NCI-H187 (cell line): Measurements from ENCODE around the gene PKP2.

ENCODE experiments used
- DNase-seq, 2 experiments: peaks; one replicate each; lab custom pipeline; 2025; lab: John Stamatoyannopoulos, UW

Gene PKP2

DNA sequence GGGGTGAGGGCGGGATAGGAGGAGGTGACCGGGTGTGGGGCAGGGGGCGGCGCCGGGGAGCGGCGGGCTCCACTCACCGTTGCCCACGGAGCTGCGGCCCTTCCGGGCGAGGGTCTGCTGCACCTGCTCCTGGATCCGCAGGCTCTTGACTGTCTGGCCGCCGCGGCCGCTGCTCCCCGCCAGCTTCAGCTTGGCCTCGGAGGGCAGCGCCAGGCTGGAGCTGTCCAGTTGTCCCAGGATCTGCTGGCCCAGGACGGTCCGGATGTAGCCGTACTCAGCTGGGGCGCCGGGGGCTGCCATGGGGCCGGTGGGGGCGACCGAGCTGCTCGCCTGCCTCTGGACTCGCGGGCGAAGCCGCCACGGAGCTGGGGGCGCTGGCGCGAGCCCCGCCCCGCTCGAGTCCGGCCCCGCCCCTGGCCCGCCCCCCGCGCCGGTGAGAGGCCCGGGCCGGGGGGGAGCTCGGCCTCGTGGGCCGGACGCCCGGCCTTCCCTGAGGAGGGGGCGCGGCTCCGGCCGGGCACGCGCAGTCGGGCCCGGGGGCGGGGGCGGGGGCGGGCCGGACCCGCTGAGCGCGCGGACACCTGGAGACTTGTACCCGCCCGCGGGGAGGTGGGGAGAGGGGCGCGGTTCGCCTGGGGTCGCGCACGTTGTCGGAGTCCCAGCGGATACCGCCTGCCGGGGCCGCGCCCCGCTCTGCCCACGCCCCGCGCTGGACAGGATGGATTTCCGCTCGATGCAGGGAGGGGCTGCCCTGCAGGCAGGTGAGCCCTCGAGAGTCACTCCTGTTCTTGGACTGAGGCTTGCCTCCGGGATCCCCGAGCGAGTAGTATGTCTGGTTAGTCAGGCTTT is at the start of gene PKP2:
PKP2 (minus strand) TSS at position 346 of the 849 bp plus-strand sequence; CDS start at position 300, 46 bp downstream.
- DNase-seq, result no peak

DNA sequence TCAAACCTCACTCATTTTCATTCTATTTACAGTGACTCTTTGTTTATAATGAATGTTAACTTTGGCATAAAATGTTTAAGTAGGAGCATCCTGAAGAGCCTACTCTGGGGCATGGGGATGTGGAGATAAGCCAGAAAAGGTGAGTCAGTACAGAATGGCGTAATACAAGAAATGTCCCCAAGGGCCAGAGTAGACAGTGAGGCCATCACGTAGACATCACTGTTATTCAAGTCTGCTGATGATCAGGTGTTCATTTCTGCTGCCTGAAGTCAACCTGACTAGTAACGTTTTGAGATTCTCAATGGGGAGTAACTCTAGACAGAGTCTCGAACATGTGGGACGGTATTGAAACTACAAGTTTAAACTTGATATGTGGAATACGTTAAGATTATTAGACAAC is 47.6 kb upstream of the PKP2 start:
- DNase-seq, result no peak

DNA sequence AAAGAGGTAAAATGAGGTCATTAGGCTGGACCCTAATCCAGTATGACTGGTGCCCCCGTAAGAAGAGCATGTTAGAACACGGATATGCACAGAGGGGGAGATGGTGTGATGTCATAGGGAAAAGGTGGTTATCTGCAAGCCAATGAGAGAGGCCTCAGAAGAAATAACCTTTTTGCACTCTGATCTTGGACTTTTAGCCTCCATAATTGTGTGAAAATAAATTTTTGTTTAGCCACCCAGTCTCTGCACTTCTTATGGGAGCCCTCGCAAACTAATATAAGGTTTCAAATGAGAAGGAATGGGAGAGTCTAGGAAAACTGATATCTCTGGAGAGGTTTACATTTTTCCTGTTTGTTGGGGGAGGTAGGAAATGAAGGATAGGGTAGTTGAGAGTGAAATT is 43.2 kb upstream of the PKP2 start:
- DNase-seq, result no peak

DNA sequence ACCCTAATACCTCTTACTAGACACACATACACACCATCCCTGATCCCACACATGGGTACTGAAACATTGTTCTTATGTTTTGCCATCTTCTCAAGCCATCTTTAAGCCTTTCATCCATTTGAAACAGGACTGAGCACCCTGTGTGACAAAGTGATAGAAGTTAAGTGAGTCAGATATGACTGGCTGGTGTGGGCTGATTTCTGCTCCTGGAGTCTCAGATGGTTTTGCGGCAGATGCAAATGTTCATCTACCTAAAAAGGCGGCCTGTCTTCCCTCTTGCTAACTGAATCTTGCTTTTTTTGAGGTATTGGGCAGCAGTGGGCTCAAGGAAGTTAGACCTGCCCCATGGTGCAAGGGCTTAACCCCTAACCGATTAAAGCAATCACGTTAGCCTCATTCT is 30.4 kb upstream of the PKP2 start:
- DNase-seq, result no peak

DNA sequence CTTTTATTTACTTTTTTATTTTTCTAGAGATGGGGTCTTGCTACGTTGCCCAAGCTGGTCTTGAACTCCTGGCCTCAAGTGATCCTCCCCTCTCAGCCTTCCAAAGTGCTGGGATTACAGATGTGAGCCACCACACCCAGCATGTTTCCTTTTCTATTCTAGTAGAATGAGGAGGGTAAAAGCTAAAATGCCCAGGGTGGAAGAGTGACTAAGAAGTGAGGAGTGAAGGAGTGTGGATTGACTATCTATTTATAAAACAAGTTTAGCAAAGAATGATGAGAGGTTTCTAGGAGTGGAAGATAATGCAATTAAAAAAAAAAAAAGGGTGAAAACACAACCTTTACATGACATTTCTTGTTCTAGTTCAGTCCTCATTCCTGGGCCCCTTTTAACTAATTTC is 29.8 kb upstream of the PKP2 start:
- no peak for DNase-seq

DNA sequence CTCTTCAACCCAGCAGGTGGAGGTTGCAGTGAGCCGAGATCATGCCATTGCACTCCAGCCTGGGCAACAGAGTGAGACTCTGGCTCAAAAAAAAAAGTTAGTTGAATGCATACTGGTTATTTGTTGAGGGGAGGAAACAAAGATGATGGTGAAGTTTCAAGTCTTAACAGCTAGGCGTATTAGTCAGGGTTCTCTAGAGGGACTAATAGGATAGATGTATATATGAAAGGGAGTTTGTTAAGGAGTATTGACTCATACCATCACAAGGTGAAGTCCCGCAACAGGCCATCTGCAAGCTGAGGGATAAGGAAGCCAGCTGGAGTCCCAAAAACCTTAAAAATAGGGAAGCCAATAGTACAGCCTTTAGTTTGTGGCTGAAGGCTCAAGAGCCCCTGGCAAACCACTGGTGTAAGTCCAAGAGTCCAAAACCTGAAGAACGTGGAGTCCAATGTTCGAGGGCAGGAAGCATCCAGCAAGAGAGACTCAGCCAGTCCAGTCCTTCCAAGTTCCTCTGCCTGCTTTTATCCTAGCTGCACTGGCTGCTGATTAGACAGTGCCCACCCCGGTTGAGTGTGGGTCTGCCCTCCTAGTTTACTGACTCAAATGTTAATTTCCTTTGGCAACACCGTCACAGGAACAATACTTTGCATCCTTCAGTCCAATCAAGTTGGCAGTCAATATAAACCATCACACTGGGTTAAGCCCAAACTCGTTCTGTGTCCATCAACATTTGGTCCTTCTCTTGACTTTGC is 26.1 kb upstream of the PKP2 start:
- no peak for DNase-seq

DNA sequence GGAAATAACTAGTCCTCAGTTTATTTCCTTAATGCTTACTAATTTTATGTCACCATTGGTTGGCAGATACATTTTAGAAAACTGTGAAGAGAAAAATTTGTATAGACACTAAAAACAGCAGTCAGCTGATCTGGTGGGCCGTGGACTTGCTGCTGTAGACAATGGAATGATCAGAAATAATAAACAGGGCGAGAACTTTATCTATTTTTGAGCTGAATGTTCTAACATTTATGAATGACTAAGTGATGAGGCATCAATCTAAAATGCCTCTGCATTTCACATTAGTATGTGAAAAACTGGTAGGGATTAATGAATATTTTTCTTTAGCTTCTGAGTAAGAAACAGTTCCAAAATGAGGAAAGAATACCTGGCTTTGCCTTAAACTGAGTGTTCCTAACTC is 24.8 kb upstream of the PKP2 start:
- DNase-seq, result no peak

DNA sequence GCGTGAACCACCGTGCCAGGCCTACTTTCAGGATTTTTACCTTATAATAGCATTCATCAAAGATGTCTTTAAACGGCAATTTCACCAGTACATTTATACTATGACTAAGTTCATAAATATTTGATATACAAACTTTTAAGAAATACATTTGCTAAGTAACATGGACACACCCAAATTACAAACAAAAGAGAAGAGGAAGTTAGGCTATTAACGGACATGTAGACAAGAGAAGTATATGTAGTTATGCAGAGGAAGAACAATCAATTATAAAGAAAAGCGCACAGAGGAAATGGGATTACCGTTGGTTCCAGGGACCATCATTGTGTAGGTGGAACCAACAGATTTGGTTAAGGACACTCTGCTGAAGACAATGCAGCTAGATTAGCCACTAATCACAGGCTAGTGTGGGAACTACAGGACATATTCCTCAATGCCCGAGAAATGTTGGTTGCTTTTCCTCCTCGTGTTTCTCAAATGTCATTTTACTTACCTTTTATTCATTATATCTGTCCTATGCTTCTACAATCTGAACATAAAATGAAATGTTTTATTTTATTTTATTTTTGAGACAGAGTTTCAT is 24.0 kb upstream of the PKP2 start:
- DNase-seq, result no peak

DNA sequence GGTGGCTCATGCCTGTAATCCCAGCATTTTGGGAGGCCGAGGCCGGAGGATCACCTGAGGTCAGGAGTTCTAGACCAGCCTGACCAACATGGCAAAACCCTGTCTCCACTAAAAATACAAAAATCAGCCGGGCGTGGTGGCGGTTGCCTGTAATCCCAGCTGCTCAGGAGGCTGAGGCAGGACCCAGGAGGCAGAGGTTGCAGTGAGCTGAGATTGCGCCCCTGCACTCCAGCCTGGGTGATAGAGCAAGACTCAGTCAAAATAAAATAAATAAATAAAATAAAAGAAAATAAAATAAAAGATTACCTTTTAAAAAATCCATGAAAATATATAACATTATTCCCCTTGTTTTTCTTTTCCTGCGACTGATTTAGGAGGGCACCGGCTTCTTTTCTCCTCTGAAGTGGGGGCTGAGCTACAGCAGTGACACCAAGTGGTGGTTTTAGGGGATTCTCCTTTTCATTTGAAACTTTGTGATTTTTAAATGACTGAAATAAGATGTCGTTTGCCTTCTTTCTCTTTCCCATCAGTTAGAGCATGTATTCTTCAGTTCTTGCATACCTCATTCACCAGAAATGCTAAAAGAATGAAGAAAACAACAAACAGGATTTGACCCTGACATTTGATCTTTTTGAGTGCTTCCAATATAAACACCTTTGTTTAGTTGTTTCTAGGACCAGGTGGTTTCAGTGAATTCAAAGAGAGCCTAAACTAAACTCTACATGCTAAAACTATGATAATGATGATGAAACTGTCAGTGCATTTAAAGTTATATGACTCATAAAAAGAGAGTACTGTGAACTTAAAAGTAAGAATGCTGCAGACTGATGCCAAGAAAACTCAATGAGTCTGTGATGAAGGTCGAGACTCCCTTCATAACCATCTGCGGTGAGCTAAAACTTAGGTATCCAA is 22.6 kb upstream of the PKP2 start:
- no peak for DNase-seq

DNA sequence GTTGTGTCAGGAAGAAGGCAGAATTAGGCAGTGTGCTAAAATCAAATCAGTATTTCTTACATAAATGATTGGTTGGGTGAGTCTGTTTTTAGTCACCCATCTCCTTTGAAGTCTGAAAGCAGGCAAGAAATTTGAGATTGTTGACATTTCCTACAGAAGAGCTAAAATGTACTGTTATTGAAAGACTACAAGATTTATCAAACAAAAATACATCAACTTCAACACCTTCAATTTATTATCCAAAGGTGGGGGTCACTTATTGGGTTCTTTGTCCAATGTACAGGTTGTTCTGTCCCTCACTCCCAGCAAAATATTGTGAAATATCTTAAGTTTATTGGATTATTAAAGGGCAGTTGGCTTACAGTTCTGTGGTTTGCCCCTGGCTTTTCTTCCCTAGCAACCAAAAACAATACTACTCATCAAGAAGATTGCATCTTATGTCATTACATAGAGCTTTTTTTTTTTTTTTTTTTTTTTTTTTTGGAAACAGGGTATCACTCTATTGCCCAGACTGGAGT is 20.6 kb upstream of the PKP2 start:
- DNase-seq, result no peak

DNA sequence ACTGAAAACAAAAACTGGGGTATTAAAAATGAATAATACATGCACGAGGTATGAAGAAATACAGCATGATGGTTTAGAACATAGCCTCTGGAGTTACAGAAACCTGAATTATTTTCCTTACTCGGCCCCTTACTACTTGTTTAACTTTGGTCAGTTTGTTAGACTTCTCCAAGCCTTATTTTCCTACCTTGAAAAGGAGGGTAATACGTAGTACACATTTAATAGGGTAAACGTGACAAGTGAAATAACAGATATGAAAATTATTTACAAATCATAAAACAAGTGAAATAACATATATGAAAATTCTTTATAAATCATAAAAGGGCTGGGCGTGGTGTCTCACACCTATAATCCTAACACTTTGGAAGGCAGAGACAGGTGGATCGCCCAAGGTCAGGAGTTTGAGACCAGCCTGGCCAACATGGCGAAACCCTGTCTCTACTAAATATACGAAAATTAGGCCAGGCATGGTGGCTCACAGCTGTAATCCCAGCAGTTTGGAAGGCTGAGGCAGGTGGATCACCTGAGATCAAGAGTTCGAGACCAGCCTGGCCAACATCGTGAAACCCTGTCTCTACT is 11.4 kb upstream of the PKP2 start:
- DNase-seq, result no peak

DNA sequence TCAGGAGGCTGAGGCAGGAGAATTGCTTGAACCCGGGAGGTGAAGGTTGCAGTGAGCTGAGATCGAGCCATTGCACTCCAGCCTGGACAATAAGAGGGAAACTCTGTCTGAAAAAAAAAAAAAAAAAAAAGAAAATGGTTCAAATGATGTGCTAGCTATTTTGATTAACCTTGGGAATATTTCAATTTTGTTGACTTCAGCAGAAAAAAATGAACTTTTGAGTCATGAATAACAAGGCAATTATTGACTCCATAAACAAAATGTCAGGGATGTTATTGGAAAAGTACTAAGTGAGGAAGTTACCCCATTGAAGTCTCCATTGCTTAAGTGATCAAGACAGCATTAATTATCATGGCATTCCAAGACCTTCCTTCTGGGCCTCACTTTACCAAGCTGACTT is 10.6 kb upstream of the PKP2 start:
- DNase-seq, result no peak

DNA sequence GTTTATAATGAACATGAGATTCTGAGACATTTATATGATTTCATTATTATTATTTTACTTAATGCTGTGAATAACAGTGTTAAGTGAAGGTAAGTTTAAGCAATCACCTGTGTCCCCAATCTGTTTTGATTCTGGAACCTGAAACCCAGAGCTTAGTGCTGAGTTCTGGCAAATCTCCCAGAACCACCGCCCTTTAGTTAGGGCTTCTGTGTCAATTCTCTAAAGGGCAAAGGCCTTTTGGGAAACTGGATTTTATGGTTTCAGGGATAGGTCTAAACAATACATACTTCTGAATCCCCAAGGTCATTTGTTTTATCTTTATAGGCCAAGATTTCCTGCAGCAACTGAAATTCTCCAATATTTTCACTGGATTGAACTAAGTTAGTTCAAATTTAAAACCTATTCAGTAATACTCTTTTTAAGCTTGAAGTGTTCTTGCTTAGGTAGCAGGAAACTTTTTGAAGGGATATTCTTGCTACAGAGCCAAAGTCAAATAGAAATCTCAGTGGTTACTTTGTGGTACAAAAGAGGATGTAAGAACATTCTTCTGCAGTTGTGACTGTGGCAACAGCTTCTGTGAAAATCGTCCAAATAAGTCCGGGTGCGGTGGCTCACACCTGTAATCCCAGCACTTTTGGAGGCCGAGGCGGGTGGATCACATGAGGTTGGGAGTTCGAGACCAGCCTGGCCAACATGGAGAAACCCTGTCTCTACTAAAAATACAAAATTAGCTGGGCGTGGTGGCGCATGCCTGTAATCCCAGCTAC is 10.0 kb upstream of the PKP2 start:
- DNase-seq, result no peak

DNA sequence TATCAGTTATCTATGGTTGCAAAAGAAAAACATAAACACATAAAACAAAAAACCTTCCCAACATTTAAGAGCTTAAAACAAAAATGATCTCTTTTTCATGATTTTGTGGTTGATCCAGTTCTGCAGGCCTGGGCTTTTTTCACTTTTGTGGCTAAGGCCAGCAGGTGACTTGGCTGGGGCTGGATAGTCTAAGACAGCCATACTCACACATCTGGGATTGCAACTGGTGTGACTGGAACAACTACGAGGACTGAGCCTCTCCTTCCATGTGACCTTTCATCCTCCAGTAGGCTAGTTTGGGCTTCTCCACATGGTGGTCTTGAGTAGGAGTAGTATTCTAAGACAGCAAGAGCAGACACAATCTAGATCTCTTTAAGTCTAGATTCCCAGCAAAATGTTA is 7.2 kb upstream of the PKP2 start:
- no peak for DNase-seq

DNA sequence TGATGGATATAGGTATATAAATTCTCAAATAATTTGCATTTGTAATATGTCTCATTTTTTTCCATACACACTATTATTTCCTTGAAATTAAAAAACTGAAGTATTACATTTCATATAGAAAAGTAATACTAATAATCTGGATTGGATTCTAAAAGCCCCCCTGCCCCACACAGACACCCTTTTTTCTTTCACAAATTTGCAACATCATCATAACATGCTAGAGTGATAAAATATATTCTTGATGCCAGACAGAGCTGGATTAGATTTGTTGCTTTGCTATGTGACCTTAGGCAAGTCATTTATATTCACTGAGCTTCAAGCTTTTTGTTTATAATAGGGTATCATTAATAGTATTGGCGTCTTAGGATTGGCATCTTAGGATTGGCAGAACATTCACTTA is 6.7 kb upstream of the PKP2 start:
- DNase-seq, result no peak

DNA sequence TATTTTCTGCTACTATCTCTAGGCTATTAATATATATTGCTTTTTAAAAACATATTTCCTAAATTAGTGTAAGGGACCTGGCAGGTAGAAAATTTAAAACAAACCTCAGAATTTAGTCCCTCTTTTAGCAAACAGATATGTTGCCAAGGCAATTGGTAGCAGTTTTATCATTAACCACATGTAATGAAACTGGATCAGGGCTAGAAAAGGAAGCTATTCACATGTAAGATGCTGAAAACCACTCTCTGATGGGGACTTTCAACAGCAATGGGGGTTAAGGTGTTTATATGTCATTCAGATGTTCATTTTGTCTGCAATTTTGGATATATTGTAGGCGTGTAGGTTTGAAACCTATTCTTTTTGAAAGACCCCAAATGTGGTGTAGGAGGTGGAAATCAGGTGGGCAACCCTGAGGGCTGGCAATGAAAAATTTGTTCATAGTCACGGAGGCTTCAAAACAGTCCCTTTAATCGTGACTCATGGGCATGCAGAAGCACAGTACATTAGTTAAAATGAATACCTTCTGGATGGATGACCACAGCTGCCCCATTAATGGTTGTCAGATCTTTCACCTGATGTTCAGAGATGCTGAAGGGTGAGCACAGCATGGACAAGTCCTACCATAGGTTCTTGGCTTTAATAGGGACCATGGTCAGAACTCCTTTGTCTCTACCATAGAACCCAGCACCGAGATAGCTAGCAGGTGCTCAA is 5.9 kb upstream of the PKP2 start:
- DNase-seq, result no peak

DNA sequence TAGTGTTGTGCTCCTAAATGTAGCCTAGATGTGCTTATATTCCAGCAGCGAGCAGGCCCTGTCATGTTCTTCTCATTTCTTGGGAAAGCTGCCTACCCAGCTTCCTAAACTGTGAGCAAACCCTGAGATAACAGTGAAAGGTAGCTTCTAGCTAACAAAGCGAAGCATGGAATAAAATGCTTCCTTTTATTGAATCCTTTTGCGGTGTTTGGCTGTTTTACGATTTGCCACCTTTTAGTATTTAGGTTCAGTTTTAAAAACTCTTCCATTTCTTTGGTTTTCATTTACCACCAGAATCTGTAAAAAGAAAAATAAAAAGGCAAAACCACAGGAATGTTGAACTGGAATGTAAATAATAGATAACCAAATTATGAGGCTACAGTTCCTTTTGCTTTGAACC is 5.0 kb upstream of the PKP2 start:
- no peak for DNase-seq

DNA sequence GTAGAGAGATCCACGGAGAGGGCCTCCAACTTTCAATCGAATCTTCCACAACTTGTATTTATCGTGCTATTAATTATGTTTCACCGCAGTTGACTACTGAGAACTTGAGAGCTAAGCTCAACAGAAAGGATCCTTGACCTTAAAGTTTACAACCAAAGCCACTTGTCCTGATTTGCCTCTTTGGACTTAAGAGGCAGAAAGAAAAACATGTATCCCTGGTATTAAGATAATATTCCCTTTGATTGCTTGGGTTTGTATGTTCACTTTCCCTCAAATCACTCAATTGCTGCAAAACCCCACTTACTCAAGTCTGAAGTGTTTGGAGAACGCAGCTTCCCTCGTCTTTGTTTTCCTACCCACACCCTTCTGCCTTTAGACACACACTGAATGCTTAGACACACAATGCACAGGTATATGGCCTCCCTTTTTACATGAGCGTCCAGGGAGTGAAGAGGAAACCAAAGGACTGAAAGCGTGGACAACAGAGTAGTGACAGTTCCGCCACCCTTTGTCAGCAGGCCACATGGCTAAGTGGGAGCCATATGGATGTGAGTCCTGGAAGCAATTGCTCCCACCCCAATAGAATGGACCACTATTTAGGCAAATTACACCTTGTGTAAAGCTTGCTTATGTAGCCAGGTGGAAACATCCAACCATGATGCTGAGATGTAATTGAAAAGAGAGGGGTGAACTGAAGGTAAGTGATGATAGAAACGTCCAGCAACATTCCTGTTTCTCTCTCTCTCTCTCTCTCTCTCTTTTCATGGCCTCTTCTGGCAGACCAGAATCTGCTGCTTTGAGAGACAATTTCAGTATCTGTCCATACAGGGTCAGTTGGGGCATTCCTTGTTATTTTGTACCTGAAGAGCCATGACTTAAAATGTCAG is 1.4 kb upstream of the PKP2 start:
- no peak for DNase-seq

DNA sequence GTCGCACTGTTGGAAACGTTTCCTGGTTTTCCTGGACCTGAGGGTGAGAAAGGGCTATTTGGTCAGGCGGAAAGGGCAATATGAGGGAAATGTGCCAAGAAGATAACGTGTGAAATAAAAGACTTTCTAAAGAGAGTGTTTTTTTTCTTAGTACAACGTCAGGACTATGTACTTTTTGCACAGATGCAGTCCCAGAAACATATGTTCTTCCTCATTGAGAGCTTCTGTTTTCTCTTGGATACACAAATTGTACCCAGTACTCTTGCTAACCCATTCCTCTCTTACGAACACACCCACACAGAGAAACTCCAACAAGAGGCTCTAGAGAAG is 669 bp upstream of the PKP2 start:
- DNase-seq, result no peak
